ENCODE measurements around the gene BOLL. TPM values are rescaled to one million over a fixed set of nuclear protein-coding genes. Genes with fewer than 3 reads are reported as not detected.
A peak's percentile ranks its signal among the peaks of the same experiment; 100 is the strongest.
"Not testable (repeated sequence)": the region's sequence is repeated elsewhere in the genome, so short reads cannot be mapped to it uniquely, and the experiment has no call there.

The BOLL gene
- total RNA-seq, 1 experiment from 2014 or later, result not detected

- no peak for DNase-seq (ENCODE audit: low read depth)
Measured at GRCh38 chr2:197706839-197707207, 78.3 kb downstream of the BOLL start.

- DNase-seq (ENCODE audit: low read depth), result peak; percentile 7
Measured at GRCh38 chr2:197705912-197706838, 78.9 kb downstream of the BOLL start.

GRCh38 chr2:197705121-197705911 is 79.8 kb downstream of the BOLL start, which contains the start of gene MARS2:
MARS2 (plus strand) TSS chr2:197705369; CDS start chr2:197705406, 37 bp downstream.
- peak; percentile 97 for DNase-seq (ENCODE audit: low read depth)

- no peak for DNase-seq (ENCODE audit: low read depth)
Measured at GRCh38 chr2:197704434-197705120, 80.5 kb downstream of the BOLL start.

- no peak for DNase-seq (ENCODE audit: low read depth)
Measured at GRCh38 chr2:197700960-197701359, 84.2 kb downstream of the BOLL start.

- not testable (repeated sequence) for DNase-seq (ENCODE audit: low read depth)
Measured at GRCh38 chr2:197699724-197700123, 85.4 kb downstream of the BOLL start.

GRCh38 chr2:197696571-197696970 is 88.5 kb downstream of the BOLL start:
- DNase-seq (ENCODE audit: low read depth), result not testable (repeated sequence)

- not testable (repeated sequence) for DNase-seq (ENCODE audit: low read depth)
Measured at GRCh38 chr2:197695971-197696370, 89.1 kb downstream of the BOLL start.

GRCh38 chr2:197695206-197695605 is 89.9 kb downstream of the BOLL start:
- DNase-seq (ENCODE audit: low read depth), result not testable (repeated sequence)

- DNase-seq (ENCODE audit: low read depth), result peak; percentile 37
Measured at GRCh38 chr2:197677483-197677882, 107.6 kb downstream of the BOLL start.

GRCh38 chr2:197677056-197677455 is 108.1 kb downstream of the BOLL start:
- DNase-seq (ENCODE audit: low read depth), result no peak

Other genes starting within 250 kb of the BOLL start
- gene RFTN2, start 109.7 kb downstream of the BOLL start, total RNA-seq (2014; rRNA removed; shearing (Covaris generic)), result 0.24 TPM in 1 of 2 replicates, not detected in the other
- gene MARS2, start 80.0 kb downstream of the BOLL start, total RNA-seq (2014; rRNA removed; shearing (Covaris generic)), result 7.7 and 8.5 TPM in 2 replicates
- 0.11 TPM in 1 of 2 replicates, not detected in the other for gene PLCL1, start 19.3 kb upstream of the BOLL start, total RNA-seq (2014; rRNA removed; shearing (Covaris generic))

All from Daoy (cell line).